ENCODE measurements around the gene CHAC2. TPM values are rescaled to one million over a fixed set of nuclear protein-coding genes. Genes with fewer than 3 reads are reported as not detected.

Gene CHAC2
- total and polyA plus RNA-seq, 2 of the 13 experiments (the other 11 are each of a cell fraction or from before 2014, with no cell fraction given): 1.7 to 10.7 TPM

DNA sequence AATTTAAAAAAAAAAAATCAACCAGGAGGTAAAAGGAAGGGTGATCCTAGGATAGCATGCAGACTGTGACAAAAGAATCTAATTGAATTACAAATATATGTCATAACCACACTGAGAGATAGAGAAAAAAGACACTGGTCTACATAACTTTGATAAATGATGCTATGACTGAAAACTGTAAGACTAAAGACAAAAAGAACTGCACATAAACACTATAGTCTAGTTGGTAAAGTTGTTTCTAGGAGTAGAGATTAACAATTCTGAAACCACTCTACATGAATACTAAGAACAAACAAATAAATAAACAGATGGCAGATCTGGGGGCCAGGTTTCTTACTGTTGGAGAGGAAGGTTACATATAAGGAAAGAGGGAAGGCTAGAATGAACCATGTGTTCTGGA lies 14.6 kb upstream of the CHAC2 start:
- no peak for TF ChIP-seq ZNF652 (CRISPR knock-in tag; IDR thresholded peaks at IDR 0.05; ENCODE audit: borderline replicate concordance, low read depth)
- TF ChIP-seq, protein P1, sequence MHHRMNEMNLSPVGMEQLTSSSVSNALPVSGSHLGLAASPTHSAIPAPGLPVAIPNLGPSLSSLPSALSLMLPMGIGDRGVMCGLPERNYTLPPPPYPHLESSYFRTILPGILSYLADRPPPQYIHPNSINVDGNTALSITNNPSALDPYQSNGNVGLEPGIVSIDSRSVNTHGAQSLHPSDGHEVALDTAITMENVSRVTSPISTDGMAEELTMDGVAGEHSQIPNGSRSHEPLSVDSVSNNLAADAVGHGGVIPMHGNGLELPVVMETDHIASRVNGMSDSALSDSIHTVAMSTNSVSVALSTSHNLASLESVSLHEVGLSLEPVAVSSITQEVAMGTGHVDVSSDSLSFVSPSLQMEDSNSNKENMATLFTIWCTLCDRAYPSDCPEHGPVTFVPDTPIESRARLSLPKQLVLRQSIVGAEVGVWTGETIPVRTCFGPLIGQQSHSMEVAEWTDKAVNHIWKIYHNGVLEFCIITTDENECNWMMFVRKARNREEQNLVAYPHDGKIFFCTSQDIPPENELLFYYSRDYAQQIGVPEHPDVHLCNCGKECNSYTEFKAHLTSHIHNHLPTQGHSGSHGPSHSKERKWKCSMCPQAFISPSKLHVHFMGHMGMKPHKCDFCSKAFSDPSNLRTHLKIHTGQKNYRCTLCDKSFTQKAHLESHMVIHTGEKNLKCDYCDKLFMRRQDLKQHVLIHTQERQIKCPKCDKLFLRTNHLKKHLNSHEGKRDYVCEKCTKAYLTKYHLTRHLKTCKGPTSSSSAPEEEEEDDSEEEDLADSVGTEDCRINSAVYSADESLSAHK (CRISPR knock-in tag; IDR thresholded peaks at IDR 0.05; ENCODE audit: borderline replicate concordance): no peak
- TF ChIP-seq, protein P2, sequence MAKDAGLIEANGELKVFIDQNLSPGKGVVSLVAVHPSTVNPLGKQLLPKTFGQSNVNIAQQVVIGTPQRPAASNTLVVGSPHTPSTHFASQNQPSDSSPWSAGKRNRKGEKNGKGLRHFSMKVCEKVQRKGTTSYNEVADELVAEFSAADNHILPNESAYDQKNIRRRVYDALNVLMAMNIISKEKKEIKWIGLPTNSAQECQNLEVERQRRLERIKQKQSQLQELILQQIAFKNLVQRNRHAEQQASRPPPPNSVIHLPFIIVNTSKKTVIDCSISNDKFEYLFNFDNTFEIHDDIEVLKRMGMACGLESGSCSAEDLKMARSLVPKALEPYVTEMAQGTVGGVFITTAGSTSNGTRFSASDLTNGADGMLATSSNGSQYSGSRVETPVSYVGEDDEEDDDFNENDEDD (CRISPR knock-in tag; IDR thresholded peaks at IDR 0.05; ENCODE audit: borderline replicate concordance): no peak
- TF ChIP-seq ZBTB33 (CRISPR knock-in tag; IDR thresholded peaks at IDR 0.05): no peak
- no peak for TF ChIP-seq MAFK (conservative IDR thresholded peaks at IDR 0.05 in 1 of 2, IDR thresholded peaks at IDR 0.05 in 1 of 2; ENCODE audit: low read length in 2 of 2)
- ChIA-PET CTCF (ENCODE audit: low intra/inter-chr PET ratio, low total read pairs) (no interaction called here), POLR2A (no interaction called here)
- intact Hi-C loops (cut with micrococcal nuclease; ENCODE audit: unreplicated experiment): no loop called here
- Histone ChIP-seq H3K27me3 (ENCODE audit: control insufficient read depth in 1 of 2, insufficient read depth in 2 of 2, low read length in 2 of 2) (no peaks in the 10 kb centered on the region), H3K4me1 (ENCODE audit: insufficient read depth, low read length) (no peaks in the 10 kb centered on the region), H3K36me3 (replicated peaks in 1 of 2; ENCODE audit: control insufficient read depth in 1 of 2, insufficient read depth in 2 of 2, low read length in 2 of 2) (peaks cover 6 to 28% of the 10 kb centered on the region in 2 experiments), H3K27ac (ENCODE audit: extremely low read length, insufficient read depth, low read length) (no peak overlapping the region), H3K9me3 (ENCODE audit: low read length) (no peaks in the 10 kb centered on the region), H4K20me1 (ENCODE audit: insufficient read depth, low read length) (no peaks in the 10 kb centered on the region), H2AFZ (ENCODE audit: low read length) (no peak overlapping the region), H3K79me2 (ENCODE audit: insufficient read depth, low read length) (no peaks in the 10 kb centered on the region), H3K9ac (ENCODE audit: insufficient read depth, low read depth, low read length) (no peak overlapping the region), H3K4me2 (ENCODE audit: low read depth, low read length) (no peak overlapping the region), H3K4me3 (replicated peaks in 1 of 3; ENCODE audit: insufficient read depth in 1 of 3, low read depth in 2 of 3, low read length in 3 of 3) (no peak overlapping the region)
- no peak for FAIRE-seq
- no TSS peak for BruUV-seq (replicated peaks)
- in situ Hi-C loops (cut with HindIII; ENCODE audit: extremely low pct_ligation_motif_present, low pct_unique_long_range_greater_than_20kb): no loop called here
- ATAC-seq: no peak
- DNase-seq (ENCODE audit: low spot score): no peak
